ENCODE results near the gene RAB8B. TPM values are rescaled to one million over a fixed set of nuclear protein-coding genes. Genes with fewer than 3 reads are reported as not detected.

RAB8B gene
- total RNA-seq, 1 experiment from 2014 or later = 8.5 TPM

DNA sequence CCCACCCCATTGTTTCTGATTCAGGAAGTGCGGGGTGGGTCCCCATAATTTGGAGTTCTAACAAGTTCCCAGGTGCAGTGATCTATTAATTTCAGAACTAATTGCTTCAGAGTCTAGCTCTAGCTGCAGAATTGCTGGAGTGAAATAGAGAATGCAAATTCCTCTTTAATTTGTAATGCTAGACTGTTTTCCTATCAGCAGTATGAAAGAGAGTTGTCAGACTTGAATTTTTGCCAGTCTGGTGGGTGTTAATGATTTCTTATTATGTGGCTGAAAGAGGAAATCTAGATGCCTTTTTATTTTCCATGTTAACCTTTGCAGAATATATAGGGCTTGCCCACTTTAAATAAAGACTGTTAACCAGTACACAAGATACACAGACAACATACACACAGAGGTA lies 111.7 kb downstream of the RAB8B start:
- DNase-seq (no peak), ATAC-seq (no peak)
- H4K20me1 ChIP-seq (ENCODE audit: low read length) = no peaks in the 10 kb centered on the region
- H3K79me2 ChIP-seq (ENCODE audit: low read length) = no peaks in the 10 kb centered on the region
- H3K9ac ChIP-seq (ENCODE audit: low read length) = no peak overlapping the region
- intact Hi-C loops (cut with micrococcal nuclease) = no loop called here
- H3K27me3 ChIP-seq (ENCODE audit: low read length) = no peaks in the 10 kb centered on the region
- no peaks in the 10 kb centered on the region for H3K9me3 ChIP-seq (ENCODE audit: low read length)
- no peak overlapping the region for H3K27ac ChIP-seq (ENCODE audit: low read length)
- ChIA-PET CTCF (no interaction called here), POLR2A (ENCODE audit: unreplicated experiment) (no interaction called here)
- H3K9me2 ChIP-seq (replicated peaks; ENCODE audit: low read length) = no peaks in the 10 kb centered on the region
- TF ChIP-seq EZH2 (IDR thresholded peaks at IDR 0.05; ENCODE audit: low read length, unreplicated experiment) = no peak
- no peak for TF ChIP-seq EZH2phosphoT487 (IDR thresholded peaks at IDR 0.05; ENCODE audit: borderline replicate concordance, low read length)
- TF ChIP-seq, protein P1, sequence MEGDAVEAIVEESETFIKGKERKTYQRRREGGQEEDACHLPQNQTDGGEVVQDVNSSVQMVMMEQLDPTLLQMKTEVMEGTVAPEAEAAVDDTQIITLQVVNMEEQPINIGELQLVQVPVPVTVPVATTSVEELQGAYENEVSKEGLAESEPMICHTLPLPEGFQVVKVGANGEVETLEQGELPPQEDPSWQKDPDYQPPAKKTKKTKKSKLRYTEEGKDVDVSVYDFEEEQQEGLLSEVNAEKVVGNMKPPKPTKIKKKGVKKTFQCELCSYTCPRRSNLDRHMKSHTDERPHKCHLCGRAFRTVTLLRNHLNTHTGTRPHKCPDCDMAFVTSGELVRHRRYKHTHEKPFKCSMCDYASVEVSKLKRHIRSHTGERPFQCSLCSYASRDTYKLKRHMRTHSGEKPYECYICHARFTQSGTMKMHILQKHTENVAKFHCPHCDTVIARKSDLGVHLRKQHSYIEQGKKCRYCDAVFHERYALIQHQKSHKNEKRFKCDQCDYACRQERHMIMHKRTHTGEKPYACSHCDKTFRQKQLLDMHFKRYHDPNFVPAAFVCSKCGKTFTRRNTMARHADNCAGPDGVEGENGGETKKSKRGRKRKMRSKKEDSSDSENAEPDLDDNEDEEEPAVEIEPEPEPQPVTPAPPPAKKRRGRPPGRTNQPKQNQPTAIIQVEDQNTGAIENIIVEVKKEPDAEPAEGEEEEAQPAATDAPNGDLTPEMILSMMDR (conservative IDR thresholded peaks at IDR 0.05; ENCODE audit: low read depth, low read length) = no peak
- no peaks in the 10 kb centered on the region for H3F3A ChIP-seq (ENCODE audit: low read length, unreplicated experiment)
- H3K4me2 ChIP-seq (ENCODE audit: low read length) = no peak overlapping the region
- no peak overlapping the region for H2AFZ ChIP-seq (ENCODE audit: low read length)
- no peaks in the 10 kb centered on the region for H3K36me3 ChIP-seq (ENCODE audit: low read depth, low read length)
- BruUV-seq (replicated peaks) = no TSS peak
- H3K4me3 ChIP-seq (ENCODE audit: low read length) = no peak overlapping the region
- no peaks in the 10 kb centered on the region for H3K4me1 ChIP-seq (ENCODE audit: insufficient read depth, low read length)

DNA sequence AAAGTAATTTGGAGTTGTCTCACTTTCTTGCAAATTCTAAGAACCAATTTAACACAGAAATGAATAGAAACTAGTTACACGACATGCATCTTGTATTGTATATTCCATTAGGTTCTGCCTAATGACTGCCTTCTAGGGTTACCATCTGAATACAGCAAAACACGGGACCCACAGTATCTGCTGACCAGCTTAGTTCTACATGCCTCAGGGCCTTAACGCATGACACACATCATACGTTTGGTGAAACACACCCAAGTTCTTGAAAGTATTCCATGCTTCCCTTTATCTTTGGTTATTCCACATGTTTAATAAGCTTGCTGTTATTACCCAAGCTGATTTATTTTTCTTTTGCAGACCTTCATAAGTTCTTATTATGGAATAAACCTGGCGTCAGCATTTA lies 115.9 kb downstream of the RAB8B start:
- POLR2A ChIA-PET (ENCODE audit: unreplicated experiment) = no interaction called here
- BruUV-seq (replicated peaks) = no TSS peak
- no peak for ATAC-seq

DNA sequence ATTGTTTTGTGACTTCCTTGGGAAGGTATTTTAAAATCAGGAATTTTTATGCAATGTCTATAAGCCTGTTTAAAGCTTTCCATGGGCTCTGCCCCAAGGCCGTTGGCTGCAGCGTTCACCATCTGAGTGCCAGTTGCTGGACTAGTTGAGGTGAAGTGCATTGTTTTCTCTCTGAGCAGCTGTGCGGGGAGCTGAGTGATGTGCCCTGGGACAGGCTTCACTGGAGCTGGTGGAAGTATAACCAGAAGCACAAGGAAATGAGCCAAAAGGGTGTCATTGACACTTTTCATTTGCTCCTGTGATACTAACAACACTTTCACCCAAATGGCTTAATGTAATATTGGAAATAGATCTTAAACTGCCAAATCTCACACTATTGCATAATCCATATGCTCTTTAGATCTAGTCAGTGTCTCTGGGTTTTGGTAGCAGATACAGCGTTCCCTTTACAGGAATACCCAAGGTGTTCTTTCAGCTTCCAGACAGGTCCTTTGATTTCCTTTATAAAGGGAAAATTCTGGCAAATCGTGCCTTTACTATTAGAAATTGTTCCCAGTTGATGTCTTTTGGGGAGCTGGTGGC lies 117.2 kb downstream of the RAB8B start:
- H3K36me3 ChIP-seq (ENCODE audit: low read depth, low read length) = no peaks in the 10 kb centered on the region
- no peak overlapping the region for H2AFZ ChIP-seq (ENCODE audit: low read length)
- no peak overlapping the region for H3K9ac ChIP-seq (ENCODE audit: low read length)
- no TSS peak for BruUV-seq (replicated peaks)
- no peaks in the 10 kb centered on the region for H4K20me1 ChIP-seq (ENCODE audit: low read length)
- ChIA-PET POLR2A (ENCODE audit: unreplicated experiment) (no interaction called here), CTCF (no interaction called here)
- intact Hi-C loops (cut with micrococcal nuclease) = no loop called here
- no peak overlapping the region for H3K4me2 ChIP-seq (ENCODE audit: low read length)
- no peaks in the 10 kb centered on the region for H3K79me2 ChIP-seq (ENCODE audit: low read length)
- ATAC-seq = no peak
- H3K27ac ChIP-seq (ENCODE audit: low read length) = no peak overlapping the region
- TF ChIP-seq EZH2phosphoT487 (IDR thresholded peaks at IDR 0.05; ENCODE audit: borderline replicate concordance, low read length) (no peak), EZH2 (IDR thresholded peaks at IDR 0.05; ENCODE audit: low read length, unreplicated experiment) (no peak)
- TF ChIP-seq, protein P1 (conservative IDR thresholded peaks at IDR 0.05; ENCODE audit: low read depth, low read length) = no peak
- H3F3A ChIP-seq (ENCODE audit: low read length, unreplicated experiment) = no peaks in the 10 kb centered on the region
- no peaks in the 10 kb centered on the region for H3K9me2 ChIP-seq (replicated peaks; ENCODE audit: low read length)
- H3K9me3 ChIP-seq (ENCODE audit: low read length) = no peaks in the 10 kb centered on the region
- H3K4me1 ChIP-seq (ENCODE audit: insufficient read depth, low read length) = no peaks in the 10 kb centered on the region
- H3K27me3 ChIP-seq (ENCODE audit: low read length) = no peaks in the 10 kb centered on the region
- DNase-seq = no peak
- H3K4me3 ChIP-seq (ENCODE audit: low read length) = no peak overlapping the region

More for the DNA sequence above, 115.9 kb downstream of the RAB8B start:
- CTCF ChIA-PET = no interaction called here
- intact Hi-C loops (cut with micrococcal nuclease) = no loop called here
- no peaks in the 10 kb centered on the region for H3K9me2 ChIP-seq (replicated peaks; ENCODE audit: low read length)
- no peaks in the 10 kb centered on the region for H3F3A ChIP-seq (ENCODE audit: low read length, unreplicated experiment)
- H3K79me2 ChIP-seq (ENCODE audit: low read length) = no peaks in the 10 kb centered on the region
- H3K36me3 ChIP-seq (ENCODE audit: low read depth, low read length) = no peaks in the 10 kb centered on the region
- no peaks in the 10 kb centered on the region for H3K27me3 ChIP-seq (ENCODE audit: low read length)
- H2AFZ ChIP-seq (ENCODE audit: low read length) = no peak overlapping the region
- no peaks in the 10 kb centered on the region for H3K4me1 ChIP-seq (ENCODE audit: insufficient read depth, low read length)
- H3K27ac ChIP-seq (ENCODE audit: low read length) = no peak overlapping the region
- H3K9me3 ChIP-seq (ENCODE audit: low read length) = no peaks in the 10 kb centered on the region
- H3K4me2 ChIP-seq (ENCODE audit: low read length) = no peak overlapping the region
- DNase-seq = no peak
- no peak overlapping the region for H3K4me3 ChIP-seq (ENCODE audit: low read length)
- TF ChIP-seq EZH2 (IDR thresholded peaks at IDR 0.05; ENCODE audit: low read length, unreplicated experiment) (no peak), EZH2phosphoT487 (IDR thresholded peaks at IDR 0.05; ENCODE audit: borderline replicate concordance, low read length) (no peak)
- TF ChIP-seq, protein P1 (conservative IDR thresholded peaks at IDR 0.05; ENCODE audit: low read depth, low read length) = no peak
- H3K9ac ChIP-seq (ENCODE audit: low read length) = no peak overlapping the region
- no peaks in the 10 kb centered on the region for H4K20me1 ChIP-seq (ENCODE audit: low read length)
